GM18526 (cell line): ENCODE data around the gene CALD1.

Experiments
- POLR2A ChIP-seq: IDR thresholded peaks from 3 replicates; pipeline ENCODE4 v1.6.1; 2011; ENCODE audit not compliant: insufficient read length; ENCODE audit errors: extremely low read depth

Gene CALD1

GRCh38 chr7:134920026-134920753, 140.8 kb downstream of the CALD1 start:
- no peak for TF ChIP-seq POLR2A

- TF ChIP-seq POLR2A, result no peak
Observed at GRCh38 chr7:134922720-134923704, 143.6 kb downstream of the CALD1 start.

- TF ChIP-seq POLR2A, result no peak
Observed at GRCh38 chr7:134925766-134926165, 146.3 kb downstream of the CALD1 start.

- TF ChIP-seq POLR2A, result no peak
Observed at GRCh38 chr7:134926396-134926795, 147.0 kb downstream of the CALD1 start.

- TF ChIP-seq POLR2A, result no peak
Observed at GRCh38 chr7:134927076-134927475, 147.6 kb downstream of the CALD1 start.

- TF ChIP-seq POLR2A, result no peak
Observed at GRCh38 chr7:134927723-134928122, 148.3 kb downstream of the CALD1 start.

- no peak for TF ChIP-seq POLR2A
Observed at GRCh38 chr7:134928554-134928953, 149.1 kb downstream of the CALD1 start.

GRCh38 chr7:134931487-134931886, 152.1 kb downstream of the CALD1 start:
- no peak for TF ChIP-seq POLR2A

- no peak for TF ChIP-seq POLR2A
Observed at GRCh38 chr7:134932707-134933370, 153.4 kb downstream of the CALD1 start.

- TF ChIP-seq POLR2A, result no peak
Observed at GRCh38 chr7:134933460-134934068, 154.1 kb downstream of the CALD1 start.

GRCh38 chr7:134935701-134936100, 156.3 kb downstream of the CALD1 start:
- TF ChIP-seq POLR2A, result no peak

GRCh38 chr7:134936893-134937510, 157.6 kb downstream of the CALD1 start:
- TF ChIP-seq POLR2A, result no peak

- TF ChIP-seq POLR2A, result no peak
Observed at GRCh38 chr7:134938141-134938540, 158.7 kb downstream of the CALD1 start.

GRCh38 chr7:134939136-134939535, 159.7 kb downstream of the CALD1 start:
- TF ChIP-seq POLR2A, result no peak

- no peak for TF ChIP-seq POLR2A
Observed at GRCh38 chr7:134940729-134941128, 161.3 kb downstream of the CALD1 start.
